RPMI8226 (cell line): ENCODE measurements around the gene SMO.

ENCODE experiments used
- DNase-seq: peaks from one replicate; pipeline ENCODE4 v3.0.0-alpha.2; 2015

Gene SMO

GRCh38 chr7:129188372-129188891 lies at the start of gene SMO:
Gene SMO (plus strand): TSS chr7:129188633. CDS start chr7:129189152, 519 bp downstream.
- DNase-seq: no peak

GRCh38 chr7:129143724-129144094 lies 44.7 kb upstream of the SMO start:
- DNase-seq: no peak

GRCh38 chr7:129144095-129144833 lies 44.2 kb upstream of the SMO start, which contains the start of gene TSPAN33:
Gene TSPAN33 (plus strand): TSS chr7:129144707. CDS start chr7:129144981, 274 bp downstream.
- DNase-seq: peak; percentile 61

GRCh38 chr7:129144834-129145668 lies 43.4 kb upstream of the SMO start:
- no peak for DNase-seq

- DNase-seq: no peak
These were observed 42.0 kb upstream of the SMO start for GRCh38 chr7:129146237-129146979.

- no peak for DNase-seq
These were observed 40.7 kb upstream of the SMO start for GRCh38 chr7:129147731-129148130.

GRCh38 chr7:129149511-129149910 lies 38.9 kb upstream of the SMO start:
- DNase-seq: no peak

- DNase-seq: no peak
These were observed 38.0 kb upstream of the SMO start for GRCh38 chr7:129150199-129150996.

GRCh38 chr7:129157651-129158050 lies 30.8 kb upstream of the SMO start:
- no peak for DNase-seq

- DNase-seq: no peak
These were observed 28.9 kb upstream of the SMO start for GRCh38 chr7:129159539-129159938.

- peak; percentile 47 for DNase-seq
These were observed 28.1 kb upstream of the SMO start for GRCh38 chr7:129160161-129160905.

- DNase-seq: no peak
These were observed 26.8 kb upstream of the SMO start for GRCh38 chr7:129161524-129162225.

- no peak for DNase-seq
These were observed 25.7 kb upstream of the SMO start for GRCh38 chr7:129162732-129163131.

GRCh38 chr7:129163875-129164544 lies 24.4 kb upstream of the SMO start:
- DNase-seq: peak; percentile 66

GRCh38 chr7:129166745-129167144 lies 21.7 kb upstream of the SMO start:
- no peak for DNase-seq

- no peak for DNase-seq
These were observed 20.6 kb upstream of the SMO start for GRCh38 chr7:129167817-129168216.

GRCh38 chr7:129168231-129169021 lies 20.0 kb upstream of the SMO start:
- no peak for DNase-seq

- DNase-seq: no peak
These were observed 19.2 kb upstream of the SMO start for GRCh38 chr7:129169171-129169671.
